SK-N-SH treated with all-trans-retinoic acid at 6 μM for 48 hours (cell line): ENCODE data around the gene STXBP2.

ENCODE experiments used
- ARNTL ChIP-seq: fragments of 450-650 bp; formaldehyde crosslinking; IDR thresholded peaks from 2 replicates; pipeline ENCODE4 v1.5.0; 2020; ENCODE audit warnings: low read depth, mild to moderate bottlenecking, moderate library complexity, borderline replicate concordance
- CSDC2 ChIP-seq: fragments of 250-450 bp; sonication (Bioruptor Pico); IDR thresholded peaks from 2 replicates; pipeline ENCODE4 v1.5.0; 2020; ENCODE audit warnings: mild to moderate bottlenecking, moderate library complexity
- ESRRG ChIP-seq: fragments of 250-450 bp; sonication (Bioruptor Pico); IDR thresholded peaks from 2 replicates; pipeline ENCODE4 v1.6.1; 2021; ENCODE audit warnings: mild to moderate bottlenecking
- PATZ1 ChIP-seq: fragments of 250-450 bp; sonication (Bioruptor Pico); IDR thresholded peaks from 2 replicates; pipeline ENCODE4 v1.8.0; 2020; ENCODE audit warnings: mild to moderate bottlenecking, moderate library complexity, borderline replicate concordance
- ZNF70 ChIP-seq: fragments of 450-650 bp; formaldehyde crosslinking; IDR thresholded peaks from 2 replicates; pipeline ENCODE4 v1.5.0; 2020; ENCODE audit warnings: mild to moderate bottlenecking, moderate library complexity

- TF ChIP-seq ESRRG (CRISPR knock-in tag) (no peak), ZNF70 (CRISPR knock-in tag) (no peak), CSDC2 (no peak), PATZ1 (CRISPR knock-in tag) (no peak), ARNTL (CRISPR knock-in tag) (no peak)
These were observed 43.1 kb downstream of the STXBP2 start for GRCh38 chr19:7679771-7680605.
